Measurements from ENCODE around the gene SCYGR5. TPM values are rescaled to one million over a fixed set of nuclear protein-coding genes. Genes with fewer than 3 reads are reported as not detected.

The SCYGR5 gene
- total RNA-seq, 4 donors from 2014 or later = not detected

DNA sequence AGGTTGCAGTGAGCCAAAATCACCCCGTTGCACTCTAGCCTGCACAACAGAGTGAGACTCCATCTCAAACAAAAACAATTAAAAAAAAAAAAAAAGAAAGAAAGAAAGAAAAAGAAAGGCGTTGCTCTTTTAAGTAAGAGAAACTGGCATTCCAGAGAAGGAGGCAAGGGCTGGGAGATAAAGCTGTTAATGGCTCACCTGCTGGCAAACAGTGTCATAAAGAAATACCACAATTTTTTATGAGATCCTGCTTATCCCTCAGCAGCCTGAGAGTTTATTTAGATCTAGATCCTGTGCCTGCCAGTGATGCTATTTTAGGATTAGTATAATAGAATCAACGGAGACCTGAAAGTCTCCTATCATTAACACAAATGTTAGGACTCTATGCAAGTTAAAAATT lies 35.0 kb downstream of the SCYGR5 start:
- TF ChIP-seq POLR2AphosphoS5 (IDR thresholded peaks at IDR 0.05) (no peak), EP300 (IDR thresholded peaks at IDR 0.05) (no peak), POLR2A (IDR thresholded peaks at IDR 0.05) (no peak)
- TF ChIP-seq, protein P1, sequence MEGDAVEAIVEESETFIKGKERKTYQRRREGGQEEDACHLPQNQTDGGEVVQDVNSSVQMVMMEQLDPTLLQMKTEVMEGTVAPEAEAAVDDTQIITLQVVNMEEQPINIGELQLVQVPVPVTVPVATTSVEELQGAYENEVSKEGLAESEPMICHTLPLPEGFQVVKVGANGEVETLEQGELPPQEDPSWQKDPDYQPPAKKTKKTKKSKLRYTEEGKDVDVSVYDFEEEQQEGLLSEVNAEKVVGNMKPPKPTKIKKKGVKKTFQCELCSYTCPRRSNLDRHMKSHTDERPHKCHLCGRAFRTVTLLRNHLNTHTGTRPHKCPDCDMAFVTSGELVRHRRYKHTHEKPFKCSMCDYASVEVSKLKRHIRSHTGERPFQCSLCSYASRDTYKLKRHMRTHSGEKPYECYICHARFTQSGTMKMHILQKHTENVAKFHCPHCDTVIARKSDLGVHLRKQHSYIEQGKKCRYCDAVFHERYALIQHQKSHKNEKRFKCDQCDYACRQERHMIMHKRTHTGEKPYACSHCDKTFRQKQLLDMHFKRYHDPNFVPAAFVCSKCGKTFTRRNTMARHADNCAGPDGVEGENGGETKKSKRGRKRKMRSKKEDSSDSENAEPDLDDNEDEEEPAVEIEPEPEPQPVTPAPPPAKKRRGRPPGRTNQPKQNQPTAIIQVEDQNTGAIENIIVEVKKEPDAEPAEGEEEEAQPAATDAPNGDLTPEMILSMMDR (IDR thresholded peaks at IDR 0.05) = no peak
- peaks cover 0 to 8% (median 0%) of the 10 kb centered on the region in 3 donors for H3K9me3 ChIP-seq
- ATAC-seq = no peak
- H3K27ac ChIP-seq = no peak overlapping the region
- no peak overlapping the region for H3K4me3 ChIP-seq
- 40 to 73% methylated on average over 1 to 3 of the region's 3 CpGs for WGBS, 2 donors (ENCODE audit: low coverage in 1 of 2)
- no peaks in the 10 kb centered on the region for H3K4me1 ChIP-seq
- no peaks in the 10 kb centered on the region for H3K36me3 ChIP-seq
- no peaks in the 10 kb centered on the region for H3K27me3 ChIP-seq

DNA sequence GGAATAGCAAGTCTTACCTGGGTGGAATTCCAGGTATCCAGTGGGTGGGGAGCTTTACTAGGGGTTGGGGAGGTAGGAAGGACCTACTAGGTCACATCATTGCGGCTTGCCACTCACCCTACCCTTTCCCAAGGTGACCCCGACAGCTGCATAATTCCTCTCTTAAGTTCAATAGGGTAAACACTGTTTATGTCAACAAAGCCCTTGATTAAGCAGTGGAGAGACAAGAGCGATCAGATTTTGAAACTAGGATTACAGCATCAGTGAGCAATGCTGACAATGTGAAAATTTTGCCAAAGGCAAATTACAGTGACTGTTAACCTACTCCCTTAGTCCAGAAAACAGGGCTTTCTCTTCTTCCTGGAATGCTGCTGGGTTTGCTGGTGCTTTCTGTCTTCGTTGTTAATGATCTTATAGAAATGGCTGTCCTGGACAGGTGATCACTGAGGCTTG lies 36.7 kb downstream of the SCYGR5 start:
- Histone ChIP-seq H3K4me1 (no peaks in the 10 kb centered on the region), H3K27ac (no peak overlapping the region), H3K4me3 (no peak overlapping the region), H3K36me3 (no peaks in the 10 kb centered on the region), H3K27me3 (no peaks in the 10 kb centered on the region), H3K9me3 (peaks cover 0 to 8% (median 0%) of the 10 kb centered on the region in 3 donors)
- TF ChIP-seq POLR2AphosphoS5 (IDR thresholded peaks at IDR 0.05) (no peak), POLR2A (IDR thresholded peaks at IDR 0.05) (no peak), EP300 (IDR thresholded peaks at IDR 0.05) (no peak)
- TF ChIP-seq, protein P1 (IDR thresholded peaks at IDR 0.05) = no peak
- WGBS, 2 donors (ENCODE audit: low coverage in 1 of 2) = 49 to 53% methylated on average over 4 of the region's 4 CpGs
- ATAC-seq = no peak

DNA sequence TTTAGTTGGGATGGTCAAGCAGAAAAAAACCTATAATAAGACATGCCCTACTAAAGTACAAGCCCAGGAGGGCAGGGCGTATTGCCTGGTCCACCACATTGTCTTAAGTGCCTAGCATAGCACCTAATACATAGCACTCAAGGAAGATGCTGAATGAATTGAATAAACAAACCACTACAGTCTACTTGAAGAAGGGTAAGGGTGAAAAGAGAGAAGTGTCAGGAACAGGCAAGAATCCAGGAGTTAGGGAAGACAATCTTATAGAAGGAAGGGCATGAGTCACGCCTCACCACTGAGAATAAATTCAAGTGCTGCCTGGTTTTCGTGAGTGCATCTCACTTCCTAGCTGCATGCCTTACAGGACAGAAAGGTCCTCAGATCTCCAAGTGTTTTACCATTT lies 37.4 kb downstream of the SCYGR5 start:
- H3K36me3 ChIP-seq = no peaks in the 10 kb centered on the region
- ATAC-seq = no peak
- no peaks in the 10 kb centered on the region for H3K4me1 ChIP-seq
- H3K27me3 ChIP-seq = no peaks in the 10 kb centered on the region
- TF ChIP-seq EP300 (IDR thresholded peaks at IDR 0.05) (no peak), POLR2AphosphoS5 (IDR thresholded peaks at IDR 0.05) (no peak), POLR2A (IDR thresholded peaks at IDR 0.05) (no peak)
- TF ChIP-seq, protein P1 (IDR thresholded peaks at IDR 0.05) = no peak
- H3K4me3 ChIP-seq = no peak overlapping the region
- WGBS, 2 donors (ENCODE audit: low coverage in 1 of 2) = 62 to 63% methylated on average over 3 of the region's 3 CpGs
- H3K9me3 ChIP-seq = peaks cover 0 to 8% (median 0%) of the 10 kb centered on the region in 3 donors
- no peak overlapping the region for H3K27ac ChIP-seq

DNA sequence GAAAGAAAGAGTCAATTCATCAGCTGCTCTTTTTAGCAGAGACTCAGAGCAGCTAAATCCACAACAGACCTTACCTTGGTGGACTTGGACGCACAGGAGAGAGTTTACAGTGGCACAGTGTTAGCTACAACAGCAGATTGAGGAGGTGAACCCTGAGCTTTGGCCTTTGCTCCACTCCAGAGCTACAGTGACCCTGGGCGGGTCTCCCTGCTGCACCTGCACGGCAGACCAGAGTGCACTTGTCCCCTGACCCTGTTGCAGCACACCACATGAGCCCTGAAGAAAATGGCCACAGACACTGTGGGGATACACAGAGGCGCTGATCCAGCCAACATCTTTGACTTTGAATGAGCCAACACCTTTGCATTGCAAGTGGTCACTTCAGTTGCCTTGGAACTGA lies 40.3 kb downstream of the SCYGR5 start:
- TF ChIP-seq EP300 (IDR thresholded peaks at IDR 0.05) (no peak), POLR2AphosphoS5 (IDR thresholded peaks at IDR 0.05) (no peak), POLR2A (IDR thresholded peaks at IDR 0.05) (no peak)
- TF ChIP-seq, protein P1 (IDR thresholded peaks at IDR 0.05) = no peak

DNA sequence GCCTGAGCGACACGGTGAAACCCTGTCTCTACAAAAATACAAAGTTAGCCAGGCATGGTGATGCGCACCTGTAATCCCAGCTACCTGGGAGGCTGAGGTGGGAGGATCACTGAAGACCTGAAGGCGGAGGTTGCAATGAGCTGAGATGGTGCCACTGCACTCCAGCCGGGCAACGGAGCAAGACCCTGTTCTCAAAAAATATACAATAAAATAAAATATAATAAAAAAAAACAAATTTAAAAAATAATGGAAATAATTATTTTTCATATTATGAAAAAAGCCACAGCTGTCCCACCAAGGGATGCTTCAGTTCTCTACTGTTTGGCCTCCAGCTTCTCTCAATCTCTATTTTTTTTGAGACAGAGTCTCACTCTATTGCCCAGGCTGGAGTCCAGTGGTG lies 40.8 kb downstream of the SCYGR5 start:
- TF ChIP-seq, protein P1 (IDR thresholded peaks at IDR 0.05) = no peak
- TF ChIP-seq EP300 (IDR thresholded peaks at IDR 0.05) = no peak
- no peak for TF ChIP-seq POLR2A (IDR thresholded peaks at IDR 0.05)
- no peak for TF ChIP-seq POLR2AphosphoS5 (IDR thresholded peaks at IDR 0.05)
- H3K9me3 ChIP-seq = peaks cover 0 to 3% (median 0%) of the 10 kb centered on the region in 3 donors
- 75 to 83% methylated on average over 5 to 6 of the region's 6 CpGs for WGBS, 2 donors (ENCODE audit: low coverage in 1 of 2)
- no peak for ATAC-seq
- no peaks in the 10 kb centered on the region for H3K36me3 ChIP-seq
- H3K4me1 ChIP-seq = no peaks in the 10 kb centered on the region
- H3K27me3 ChIP-seq = no peaks in the 10 kb centered on the region
- no peak overlapping the region for H3K27ac ChIP-seq
- no peak overlapping the region for H3K4me3 ChIP-seq

More for the DNA sequence above, 40.3 kb downstream of the SCYGR5 start:
- WGBS, 2 donors (ENCODE audit: low coverage in 1 of 2) = 75 to 80% methylated on average over 1 to 2 of the region's 4 CpGs
- no peaks in the 10 kb centered on the region for H3K4me1 ChIP-seq
- no peaks in the 10 kb centered on the region for H3K27me3 ChIP-seq
- ATAC-seq = peak; percentile 19
- no peak overlapping the region for H3K27ac ChIP-seq
- H3K9me3 ChIP-seq = peaks cover 0 to 8% (median 0%) of the 10 kb centered on the region in 3 donors
- H3K36me3 ChIP-seq = no peaks in the 10 kb centered on the region
- H3K4me3 ChIP-seq = no peak overlapping the region

Data from gastroesophageal sphincter (tissue), 4 donors.